IMR-90 (cell line): ENCODE results near the gene TENM4. TPM values are rescaled to one million over a fixed set of nuclear protein-coding genes. Genes with fewer than 3 reads are reported as not detected.

Source experiments
- ATAC-seq: fragments of 200-7000 bp; cut with Tn5 transposase; 2 replicates; pipeline ENCODE4 v1.9.1; 2020; ENCODE audit warnings: low read depth, mild to moderate bottlenecking, moderate library complexity
- BruUV-seq: library from RNA; stranded (reverse); fragments of 400-500 nt; replicated peaks from 2 replicates; lab custom pipeline; 2021; lab: Mats Ljungman, UMichigan
- CTCF ChIA-PET: fragments of 300-600 bp; formaldehyde crosslinking; extraction: SDS; loops from one replicate; lab custom pipeline; 2021; ENCODE audit warnings: antibody characterized with exemption; lab: Yijun Ruan, JAX
- POLR2A ChIA-PET: fragments of 300-600 bp; sonication (Branson Sonifier 250); formaldehyde crosslinking; loops from one replicate; lab custom pipeline; 2022; ENCODE audit warnings: antibody characterized with exemption; ENCODE audit not compliant: unreplicated experiment; lab: Charles Lee
- DNase-seq: peaks from one replicate; pipeline ENCODE4 v3.0.0; 2013
- H2AFZ ChIP-seq: replicated peaks from 2 replicates; pipeline ENCODE3; 2013; ENCODE audit warnings: low read length, mild to moderate bottlenecking; ENCODE audit not compliant: poor library complexity
- H2AK5ac ChIP-seq: 2 replicates; pipeline ENCODE4 v1.6.1; 2013; ENCODE audit warnings: low read depth, low read length, inconsistent platforms
- H2AK9ac ChIP-seq: replicated peaks from 2 replicates; pipeline ENCODE3; 2013; ENCODE audit warnings: mild to moderate bottlenecking, low read depth, low read length, moderate library complexity; ENCODE audit not compliant: poor library complexity
- H2BK120ac ChIP-seq: 2 replicates; pipeline ENCODE4 v1.6.1; 2013; ENCODE audit warnings: low read depth, low read length, inconsistent platforms
- H2BK15ac ChIP-seq: 3 replicates; pipeline ENCODE4 v1.6.1; 2013; ENCODE audit warnings: low read depth, low read length, inconsistent platforms
- H2BK20ac ChIP-seq: 2 replicates; pipeline ENCODE4 v1.6.1; 2013; ENCODE audit warnings: low read depth, mild to moderate bottlenecking, inconsistent platforms, low read length, moderate library complexity
- H2BK5ac ChIP-seq: 2 replicates; pipeline ENCODE4 v1.6.1; 2013; ENCODE audit warnings: mild to moderate bottlenecking, low read depth, low read length, inconsistent platforms; ENCODE audit not compliant: poor library complexity, severe bottlenecking
- H3K14ac ChIP-seq: replicated peaks from 2 replicates; pipeline ENCODE4 v1.6.1; 2013; ENCODE audit warnings: low read depth, low read length, inconsistent platforms
- H3K18ac ChIP-seq: 2 replicates; pipeline ENCODE4 v1.6.1; 2013; ENCODE audit warnings: low read depth, low read length, control low read depth
- H3K23ac ChIP-seq: 2 replicates; pipeline ENCODE4 v1.6.1; 2013; ENCODE audit warnings: low read depth, low read length, inconsistent platforms
- H3K27ac ChIP-seq: 2 replicates; pipeline ENCODE4 v1.5.1; 2013; ENCODE audit warnings: mild to moderate bottlenecking, control low read depth, low read length; ENCODE audit not compliant: insufficient read depth
- H3K27me3 ChIP-seq: 2 replicates; pipeline ENCODE4 v1.6.1; 2013; ENCODE audit warnings: low read length; ENCODE audit not compliant: control insufficient read depth, insufficient read depth
- H3K36me3 ChIP-seq: 2 replicates; pipeline ENCODE4 v1.6.1; 2013; ENCODE audit warnings: low read length, mixed read lengths; ENCODE audit not compliant: control insufficient read depth, insufficient read depth
- H3K4ac ChIP-seq: 2 replicates; pipeline ENCODE4 v1.6.1; 2013; ENCODE audit warnings: low read depth, low read length, inconsistent platforms
- H3K4me1 ChIP-seq: 2 replicates; pipeline ENCODE4 v1.6.1; 2013; ENCODE audit warnings: low read length, mixed read lengths; ENCODE audit not compliant: control insufficient read depth, insufficient read depth
- H3K4me2 ChIP-seq: 2 replicates; pipeline ENCODE4 v1.6.1; 2013; ENCODE audit warnings: low read depth, mild to moderate bottlenecking, control low read depth, low read length, moderate library complexity
- H3K4me3 ChIP-seq: 2 replicates; pipeline ENCODE4 v1.5.1; 2013; ENCODE audit warnings: low read depth, mild to moderate bottlenecking, control low read depth, low read length, moderate library complexity; ENCODE audit not compliant: insufficient read depth
- H3K56ac ChIP-seq: 2 replicates; pipeline ENCODE4 v1.6.1; 2013; ENCODE audit warnings: low read length, inconsistent platforms; ENCODE audit not compliant: insufficient read depth; ENCODE audit errors: extremely low read depth
- H3K79me1 ChIP-seq, 2 experiments: 2 replicates each; pipeline ENCODE4 v1.6.1; 2013; ENCODE audit warnings: low read length in 2 of 2, inconsistent platforms in 1 of 2, low read depth in 1 of 2
- H3K9ac ChIP-seq: 2 replicates; pipeline ENCODE4 v1.6.1; 2013; ENCODE audit warnings: low read depth, low read length, control low read depth
- H3K9me1 ChIP-seq: 2 replicates; pipeline ENCODE4 v1.6.1; 2013; ENCODE audit warnings: low read length, inconsistent platforms; ENCODE audit not compliant: insufficient read depth
- H3K9me3 ChIP-seq: 2 replicates; pipeline ENCODE4 v1.6.1; 2013; ENCODE audit warnings: low read length; ENCODE audit not compliant: control insufficient read depth, insufficient read depth
- H4K20me1 ChIP-seq: 2 replicates; pipeline ENCODE4 v1.6.1; 2013; ENCODE audit warnings: low read length, inconsistent platforms; ENCODE audit not compliant: insufficient read depth
- H4K5ac ChIP-seq: 2 replicates; pipeline ENCODE4 v1.6.1; 2013; ENCODE audit warnings: mild to moderate bottlenecking, low read depth, low read length, control low read depth
- H4K8ac ChIP-seq, 2 experiments: 2 replicates each; pipeline ENCODE4 v1.6.1; 2013; ENCODE audit warnings: low read depth in 2 of 2, low read length in 2 of 2, control low read depth in 1 of 2, inconsistent platforms in 1 of 2
- H4K91ac ChIP-seq: 2 replicates; pipeline ENCODE4 v1.6.1; 2013; ENCODE audit warnings: low read depth, low read length, inconsistent platforms; ENCODE audit not compliant: insufficient read depth
- FOS ChIP-seq: fragments of 150-350 bp; IDR thresholded peaks from 2 replicates; pipeline ENCODE4 v1.6.1; 2016; ENCODE audit warnings: low read depth, low read length
- POLR2A ChIP-seq: IDR thresholded peaks from 2 replicates; pipeline ENCODE4 v1.6.1; 2012; ENCODE audit warnings: mild to moderate bottlenecking, low read depth, low read length
- WGBS, 2 experiments: methylation state at CpG; one replicate each; pipeline versions ENCODE4 v1.1.5 to v1.1.7; 2013; ENCODE audit warnings: missing lambda C conversion rate in 2 of 2; ENCODE audit not compliant: insufficient read length in 1 of 2; ENCODE audit errors: extremely low coverage in 2 of 2; 5-methylcytosine and 5-hydroxymethylcytosine counted together
- dilution Hi-C: fragments of 300-500 bp; cut with HindIII; formaldehyde crosslinking; loops from one replicate; pipeline ENCODE4 v1.14.3; 2018; ENCODE audit warnings: low sequenced_read_pairs; ENCODE audit not compliant: unreplicated experiment
- in situ Hi-C: fragments of 300-500 bp; cut with MboI; formaldehyde crosslinking; loops from 3 replicates; pipeline ENCODE4 v1.14.3; 2019; ENCODE audit warnings: low sequenced_read_pairs, inconsistent platforms, mixed read lengths
- intact Hi-C: fragments of 100-400 bp; cut with micrococcal nuclease; formaldehyde crosslinking; loops from 2 replicates; pipeline ENCODE4 v1.10.0; 2022
- polyA plus RNA-seq, 3 experiments: library from polyadenylated mRNA; depleted of rRNA; stranded (reverse); fragments of >200 nt; gene quantifications; 2 replicates each; pipeline ENCODE4 v1.2.3, GENCODE V29; 2012; ENCODE audit warnings: low replicate concordance in 1 of 3
- total RNA-seq: library from RNA; depleted of rRNA; stranded (reverse); fragments of >200 nt; gene quantifications from 2 replicates; pipeline ENCODE4 v1.2.3, GENCODE V29; 2012

TENM4 gene
- total and polyA plus RNA-seq, 2 of the 4 experiments (the other 2 are of a cell fraction): 7.4 to 9.0 TPM

DNA sequence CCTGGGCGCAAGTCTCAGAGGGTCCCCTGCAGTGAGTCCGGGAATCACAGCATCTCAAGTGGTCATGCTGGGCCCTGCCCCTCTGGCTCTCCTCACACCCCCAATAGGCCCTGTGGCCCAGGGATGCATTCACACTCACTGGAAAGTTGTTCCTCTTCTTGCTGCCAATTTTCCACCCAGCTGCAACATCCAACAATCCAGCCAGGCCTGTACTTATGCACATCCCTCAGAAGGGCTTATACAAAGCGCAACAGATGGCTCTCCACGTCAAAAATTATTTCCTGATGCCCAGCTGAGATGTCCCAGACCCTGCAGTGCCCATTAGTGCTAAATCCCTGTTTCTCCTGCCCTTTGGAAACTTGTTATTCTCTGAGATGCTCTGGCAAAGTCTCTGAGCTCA is 458.4 kb downstream of the TENM4 start:
- BruUV-seq: no TSS peak
- Histone ChIP-seq H2BK20ac (no peak overlapping the region), H3K4me3 (no peak overlapping the region), H2AK9ac (no peak overlapping the region), H3K14ac (no peak overlapping the region), H4K5ac (no peak overlapping the region), H3K23ac (no peak overlapping the region), H2BK15ac (no peak overlapping the region), H4K20me1 (no peaks in the 10 kb centered on the region), H4K91ac (no peak overlapping the region), H2BK5ac (no peak overlapping the region), H3K79me1 (no peaks in the 10 kb centered on the region), H3K9me1 (no peaks in the 10 kb centered on the region), H3K4me2 (no peak overlapping the region), H2AK5ac (no peak overlapping the region), H2BK120ac (no peak overlapping the region), H3K36me3 (no peaks in the 10 kb centered on the region), H4K8ac (no peak overlapping the region), H3K4ac (no peak overlapping the region), H2AFZ (no peak overlapping the region), H3K56ac (no peak overlapping the region), H3K9me3 (no peaks in the 10 kb centered on the region), H3K18ac (no peak overlapping the region), H3K27ac (no peak overlapping the region), H3K9ac (no peak overlapping the region), H3K27me3 (no peaks in the 10 kb centered on the region; the same call in 1 of the 2 replicates), H3K4me1 (no peaks in the 10 kb centered on the region)
- ChIA-PET CTCF (no interaction called here), POLR2A (no interaction called here)
- 73% methylated on average over 2 of the region's 4 CpGs; no CpG with 5 or more reads in 1 of the 2 experiments for WGBS, 2 experiments
- dilution Hi-C loops: no loop called here
- intact Hi-C loops: no loop called here
- DNase-seq: no peak
- TF ChIP-seq POLR2A (no peak), FOS (no peak)
- no peak for ATAC-seq
- in situ Hi-C loops: no loop called here
